Testis (tissue), 5 donors: ENCODE measurements around the gene PPA2. TPM values are rescaled to one million over a fixed set of nuclear protein-coding genes. Genes with fewer than 3 reads are reported as not detected.

Experiments used
- DNase-seq: peaks from one replicate; pipeline ENCODE4 v3.0.0-alpha.2; 2019
- H3K27ac ChIP-seq, 2 donors: fragments of 200-600 bp; sonication (generic); one replicate each; pipeline ENCODE4 v1.5.1; 2019
- H3K27me3 ChIP-seq: fragments of 200-600 bp; sonication (generic); one replicate; pipeline ENCODE4 v1.5.1; 2019
- H3K36me3 ChIP-seq: fragments of 200-600 bp; sonication (generic); one replicate; pipeline ENCODE4 v1.5.1; 2017; ENCODE audit warnings: low read depth; ENCODE audit errors: missing control alignments
- H3K4me1 ChIP-seq: fragments of 200-600 bp; sonication (generic); one replicate; pipeline ENCODE4 v1.5.1; 2019
- H3K4me3 ChIP-seq, 2 donors: fragments of 200-600 bp; sonication (generic); one replicate each; pipeline ENCODE4 v1.5.1; 2017 to 2019
- H3K9me3 ChIP-seq: fragments of 200-600 bp; sonication (generic); one replicate; pipeline ENCODE4 v1.5.1; 2017
- POLR2A ChIP-seq: fragments of 450-650 bp; IDR thresholded peaks from one replicate; pipeline ENCODE4 v1.6.1; 2017; ENCODE audit warnings: antibody characterized with exemption, mild to moderate bottlenecking, moderate library complexity
- WGBS, 2 donors: methylation state at CpG; one replicate each; pipeline ENCODE4 v1.1.5; 2018; 5-methylcytosine and 5-hydroxymethylcytosine counted together
- intact Hi-C: fragments of 100-400 bp; cut with DNase I; formaldehyde crosslinking; loops from one replicate; pipeline ENCODE4 v1.15.1; 2023; ENCODE audit warnings: low total_unique reads
- long read RNA-seq, 2 donors: transcript quantifications; one replicate each; lab custom pipeline, GENCODE V29; 2026
- polyA plus RNA-seq: library from polyadenylated mRNA; stranded (reverse); fragments of 350-450 nt; fragmentation: Illumina TruSeq; extraction: RNeasy Lipid Tissue Mini Kit (QIAGEN cat#74804); gene quantifications from one replicate; pipeline ENCODE4 v1.2.3, GENCODE V29; 2014; ENCODE audit warnings: low read depth, low replicate concordance; ENCODE audit not compliant: insufficient read depth
- total RNA-seq, 2 donors: library from RNA; depleted of rRNA; stranded (reverse); fragments of >200 nt; gene quantifications; one replicate each; pipeline ENCODE4 v1.2.3, GENCODE V29; 2016
- TF ChIP-seq, protein P1 (sequence below), 3 experiments: fragments of 450-650 bp in 2 of 3; fragments of 200-600 bp in 1 of 3; sonication (generic) in 1 of 3; IDR thresholded peaks; one replicate each; pipeline ENCODE4 v1.5.1; 2016 to 2019; ENCODE audit warnings: antibody characterized with exemption in 3 of 3, mild to moderate bottlenecking in 2 of 3, moderate library complexity in 1 of 3

Gene PPA2
- total RNA-seq (10 to 100 TPM; 40.6 to 48.1 TPM), polyA plus RNA-seq (71.3 TPM)
- long read RNA-seq, donor 1, transcript PPA2-201 (12 exons, 1,684 nt): major isoform, 16 of 24 reads
- long read RNA-seq, donor 1, partial matches to known transcripts: 0 of 24 reads
- long read RNA-seq, donor 1, other reads (novel, unspliced or antisense): 0 of 24 reads
- long read RNA-seq, donor 2, transcript PPA2-201 (12 exons, 1,684 nt): major isoform, 16 of 20 reads
- long read RNA-seq, donor 2, partial matches to known transcripts: 0 of 20 reads
- long read RNA-seq, donor 2, other reads (novel, unspliced or antisense): 0 of 20 reads

DNA sequence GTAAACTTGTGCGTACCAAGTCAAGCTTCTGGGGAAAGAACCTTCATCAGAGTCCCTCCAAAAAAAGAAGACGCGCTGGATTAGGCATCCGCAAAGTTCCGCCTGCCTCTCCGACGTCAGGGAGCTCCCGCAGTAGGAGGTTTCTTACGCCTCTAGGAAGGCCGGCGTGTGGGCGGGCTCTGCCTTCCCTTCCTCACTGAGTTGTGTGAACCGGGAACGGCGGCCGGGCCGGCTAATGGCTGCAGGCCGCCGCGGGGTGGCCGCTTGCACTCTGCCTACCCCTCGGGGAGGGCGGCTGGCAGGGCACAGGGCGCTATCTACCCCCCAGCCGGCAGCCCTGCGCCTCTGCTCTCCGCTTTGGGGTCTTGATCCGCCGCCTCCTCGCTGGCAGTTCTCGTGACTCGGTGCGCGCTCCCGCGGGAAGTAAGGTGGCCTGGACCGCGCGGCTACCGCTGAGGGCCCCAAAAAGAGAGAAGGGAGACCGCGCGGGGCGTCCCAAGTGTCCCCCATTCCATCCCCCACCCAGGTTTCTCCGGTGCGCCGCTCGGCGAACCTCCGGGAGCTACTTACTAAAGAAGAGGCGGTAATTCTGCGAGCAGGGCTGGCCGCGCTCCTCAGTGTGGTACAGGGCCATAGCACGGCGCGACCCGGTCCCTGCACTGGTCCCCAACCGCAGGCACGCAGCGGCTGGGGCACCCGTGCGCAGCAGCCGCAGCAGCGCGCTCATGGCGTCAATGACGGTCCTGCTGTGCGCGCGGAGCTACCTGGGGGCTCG, at the start of gene PPA2:
TSS of gene PPA2 (minus strand) at position 739 of the 775 bp plus-strand sequence. CDS start at position 727, 12 bp downstream.
- no peaks in the 10 kb centered on the region for H3K9me3 ChIP-seq
- WGBS, 2 donors: 0 to 5% methylated on average over 8 to 68 of the region's 72 CpGs
- peak; percentile 91 for DNase-seq
- H3K4me3 ChIP-seq: peak within 1 kb of the TSS; percentile 90 to 97
- no peaks in the 10 kb centered on the region for H3K27me3 ChIP-seq
- peaks cover 8% of the 10 kb centered on the region for H3K4me1 ChIP-seq
- peak within 1 kb of the TSS; percentile 98 to 99 for H3K27ac ChIP-seq
- intact Hi-C loops: no loop called here
- TF ChIP-seq POLR2A: peak; percentile 44
- TF ChIP-seq, protein P1, sequence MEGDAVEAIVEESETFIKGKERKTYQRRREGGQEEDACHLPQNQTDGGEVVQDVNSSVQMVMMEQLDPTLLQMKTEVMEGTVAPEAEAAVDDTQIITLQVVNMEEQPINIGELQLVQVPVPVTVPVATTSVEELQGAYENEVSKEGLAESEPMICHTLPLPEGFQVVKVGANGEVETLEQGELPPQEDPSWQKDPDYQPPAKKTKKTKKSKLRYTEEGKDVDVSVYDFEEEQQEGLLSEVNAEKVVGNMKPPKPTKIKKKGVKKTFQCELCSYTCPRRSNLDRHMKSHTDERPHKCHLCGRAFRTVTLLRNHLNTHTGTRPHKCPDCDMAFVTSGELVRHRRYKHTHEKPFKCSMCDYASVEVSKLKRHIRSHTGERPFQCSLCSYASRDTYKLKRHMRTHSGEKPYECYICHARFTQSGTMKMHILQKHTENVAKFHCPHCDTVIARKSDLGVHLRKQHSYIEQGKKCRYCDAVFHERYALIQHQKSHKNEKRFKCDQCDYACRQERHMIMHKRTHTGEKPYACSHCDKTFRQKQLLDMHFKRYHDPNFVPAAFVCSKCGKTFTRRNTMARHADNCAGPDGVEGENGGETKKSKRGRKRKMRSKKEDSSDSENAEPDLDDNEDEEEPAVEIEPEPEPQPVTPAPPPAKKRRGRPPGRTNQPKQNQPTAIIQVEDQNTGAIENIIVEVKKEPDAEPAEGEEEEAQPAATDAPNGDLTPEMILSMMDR (IDR thresholded peaks at IDR 0.05): no peak
- no peaks in the 10 kb centered on the region for H3K36me3 ChIP-seq

DNA sequence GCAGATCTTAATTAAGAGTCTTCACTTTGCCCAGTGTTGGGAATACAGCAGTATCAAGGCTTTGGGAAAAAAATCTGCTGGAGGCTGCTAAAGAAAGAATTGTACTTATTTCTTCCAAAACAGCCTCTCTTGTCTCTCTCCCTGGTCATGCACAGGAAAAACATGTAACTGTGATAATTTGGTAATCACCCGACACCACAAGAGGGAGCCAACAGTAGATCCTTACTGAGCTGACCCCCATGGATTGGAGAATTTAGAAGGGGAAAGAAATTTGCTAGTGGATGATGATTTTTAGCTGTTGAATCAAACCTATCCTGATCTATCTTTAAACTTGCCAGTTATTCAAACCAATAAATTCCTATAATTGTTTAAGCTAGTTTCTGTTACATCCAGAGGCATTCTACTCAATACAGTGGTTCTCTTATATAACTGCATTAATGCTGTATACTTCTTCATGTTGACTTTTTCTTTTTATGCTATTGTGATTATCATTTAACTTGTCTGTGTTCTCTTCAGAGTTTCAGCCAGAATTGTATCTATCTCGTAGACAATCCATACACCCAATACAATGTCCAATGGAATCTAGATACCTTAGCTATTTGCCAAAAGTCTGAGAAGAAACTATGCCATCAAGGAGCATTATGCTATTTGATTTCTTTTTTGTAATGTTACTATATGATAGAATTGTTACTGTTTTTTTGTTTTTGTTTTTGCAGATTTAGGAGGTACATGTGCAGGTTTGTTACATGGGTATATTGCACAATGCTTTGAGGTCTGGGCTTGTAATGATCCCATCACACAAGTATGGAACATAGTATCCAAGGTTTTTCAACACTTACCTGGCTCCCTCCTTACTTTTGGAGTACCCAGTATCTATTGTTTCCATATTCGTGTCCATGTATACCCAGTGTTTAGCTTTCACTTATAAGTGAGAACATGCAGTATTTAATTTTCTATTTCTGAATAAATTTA, 47.2 kb upstream of the PPA2 start:
- no peak overlapping the region for H3K4me3 ChIP-seq

GRCh38 chr4:105510245-105510644, 36.4 kb upstream of the PPA2 start:
- Histone ChIP-seq H3K4me3 (no peak overlapping the region), H3K27ac (no peak overlapping the region), H3K36me3 (no peaks in the 10 kb centered on the region), H3K4me1 (no peaks in the 10 kb centered on the region), H3K27me3 (no peaks in the 10 kb centered on the region), H3K9me3 (no peaks in the 10 kb centered on the region)
- 49 to 67% methylated on average over 2 of the region's 2 CpGs for WGBS, 2 donors
- no peak for DNase-seq
- TF ChIP-seq, protein P1 (IDR thresholded peaks at IDR 0.05): no peak
- intact Hi-C loops: no loop called here

More for the DNA sequence above, 47.2 kb upstream of the PPA2 start:
- DNase-seq: peak; percentile 60
- 15 to 22% methylated on average over 3 of the region's 3 CpGs for WGBS, 2 donors
- no peaks in the 10 kb centered on the region for H3K4me1 ChIP-seq
- TF ChIP-seq, protein P1 (IDR thresholded peaks at IDR 0.05): peak in 1 of 3 experiments; percentile 35
- no peak for TF ChIP-seq POLR2A
- H3K9me3 ChIP-seq: no peaks in the 10 kb centered on the region
- no peaks in the 10 kb centered on the region for H3K36me3 ChIP-seq
- H3K27me3 ChIP-seq: no peaks in the 10 kb centered on the region
- intact Hi-C loops: no loop called here
- no peak overlapping the region for H3K27ac ChIP-seq

DNA sequence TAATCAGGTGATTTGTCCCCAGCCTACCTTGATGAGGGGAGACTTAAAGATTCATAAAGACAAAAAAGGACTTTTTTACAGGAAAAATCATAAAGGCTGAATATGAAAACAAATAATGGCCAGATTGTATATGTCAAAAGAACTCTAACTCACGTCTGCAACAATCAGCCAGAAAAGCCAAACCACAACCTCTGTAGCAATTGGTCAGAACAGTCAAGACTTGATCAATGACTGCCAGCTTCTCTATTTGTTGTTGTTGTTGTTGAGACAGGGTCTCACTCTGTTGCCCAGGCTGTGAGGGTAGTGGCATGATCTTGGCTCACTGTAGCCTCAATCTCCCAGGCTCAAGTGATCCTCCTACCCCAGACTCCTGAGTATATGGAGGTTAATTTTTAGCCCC, 35.9 kb upstream of the PPA2 start:
- Histone ChIP-seq H3K27ac (no peak overlapping the region), H3K36me3 (no peaks in the 10 kb centered on the region), H3K9me3 (no peaks in the 10 kb centered on the region), H3K4me1 (no peaks in the 10 kb centered on the region), H3K27me3 (no peaks in the 10 kb centered on the region), H3K4me3 (no peak overlapping the region)
- 78 to 88% methylated on average over 1 of the region's 1 CpG for WGBS, 2 donors
- intact Hi-C loops: no loop called here
- TF ChIP-seq POLR2A: no peak
- TF ChIP-seq, protein P1 (IDR thresholded peaks at IDR 0.05): no peak
- no peak for DNase-seq
